H1 (cell line): ENCODE data around the gene GJA8. TPM values are rescaled to one million over a fixed set of nuclear protein-coding genes. Genes with fewer than 3 reads are reported as not detected.
"Not testable (repeated sequence)": the region's sequence is repeated elsewhere in the genome, so short reads cannot be mapped to it uniquely, and the experiment has no call there.

Experiments used
- CTCF ChIA-PET: fragments of 300-600 bp; sonication (Branson Sonifier 250); formaldehyde crosslinking; loops from one replicate; lab custom pipeline; 2021; ENCODE audit not compliant: partially characterized antibody; lab: Charles Lee
- POLR2A ChIA-PET: fragments of 300-600 bp; sonication (Branson Sonifier 250); formaldehyde crosslinking; loops from one replicate; lab custom pipeline; 2021; ENCODE audit warnings: inconsistent platforms; ENCODE audit not compliant: partially characterized antibody; lab: Charles Lee
- DNase-seq, 2 experiments: peaks; one replicate each; pipeline versions ENCODE4 v3.0.0 to v3.0.0-alpha.2; 2010 to 2022; ENCODE audit warnings: low spot score in 2 of 2, low read depth in 1 of 2, mixed read lengths in 1 of 2
- FAIRE-seq: peaks from 2 replicates; lab custom pipeline; 2011; peaks lifted over from hg19 to GRCh38; lab: Jason Lieb, UNC
- H2AFZ ChIP-seq: 2 replicates; pipeline ENCODE4 v1.8.1; 2012; ENCODE audit warnings: low read length, inconsistent platforms
- H2AK5ac ChIP-seq: 2 replicates; pipeline ENCODE4 v1.6.1; 2013; ENCODE audit warnings: low read depth, low read length
- H2BK120ac ChIP-seq: replicated peaks from 2 replicates; pipeline ENCODE3; 2013; ENCODE audit warnings: low read depth, low read length, inconsistent platforms
- H2BK12ac ChIP-seq: 2 replicates; pipeline ENCODE4 v1.6.1; 2013; ENCODE audit warnings: low read depth, low read length
- H2BK15ac ChIP-seq: 2 replicates; pipeline ENCODE4 v1.6.1; 2013; ENCODE audit warnings: low read length
- H2BK20ac ChIP-seq: 2 replicates; pipeline ENCODE4 v1.6.1; 2013; ENCODE audit warnings: low read length
- H2BK5ac ChIP-seq: 2 replicates; pipeline ENCODE4 v1.6.1; 2013; ENCODE audit warnings: low read depth, low read length
- H3K14ac ChIP-seq: 2 replicates; pipeline ENCODE4 v1.6.1; 2013; ENCODE audit warnings: inconsistent platforms; ENCODE audit not compliant: insufficient read length
- H3K18ac ChIP-seq: 2 replicates; pipeline ENCODE4 v1.6.1; 2013; ENCODE audit warnings: low read length; ENCODE audit errors: extremely low read depth
- H3K23ac ChIP-seq: 2 replicates; pipeline ENCODE4 v1.6.1; 2013; ENCODE audit warnings: inconsistent platforms; ENCODE audit not compliant: insufficient read length
- H3K23me2 ChIP-seq: 2 replicates; pipeline ENCODE4 v1.6.1; 2013; ENCODE audit warnings: low read depth, low read length
- H3K27ac ChIP-seq: 2 replicates; pipeline ENCODE4 v1.6.1; 2011; ENCODE audit warnings: low read depth, low read length, inconsistent platforms
- H3K27me3 ChIP-seq, 4 experiments: replicated peaks in 1 of 4; 1 replicate in 1 of 4; 2 replicates in 3 of 4; pipeline versions ENCODE4 v1.6.1 to v1.8.1; 2011 to 2013; ENCODE audit warnings: low read length in 3 of 4, mild to moderate bottlenecking in 3 of 4, inconsistent platforms in 2 of 4, mixed read lengths in 2 of 4, moderate library complexity in 1 of 4; ENCODE audit not compliant: control insufficient read depth in 3 of 4, insufficient read depth in 3 of 4; ENCODE audit errors: extremely low read depth in 1 of 4
- H3K36me3 ChIP-seq, 4 experiments: 2 replicates each; pipeline versions ENCODE4 v1.6.1 to v1.8.1; 2011 to 2013; ENCODE audit warnings: mild to moderate bottlenecking in 4 of 4, low read length in 3 of 4, moderate library complexity in 2 of 4, control low read depth in 1 of 4, inconsistent platforms in 1 of 4; ENCODE audit not compliant: insufficient read depth in 4 of 4, control insufficient read depth in 2 of 4
- H3K4ac ChIP-seq: replicated peaks from 2 replicates; pipeline ENCODE3; 2013; ENCODE audit warnings: low read length, low read depth, mixed read lengths, inconsistent platforms; ENCODE audit not compliant: insufficient read length
- H3K4me1 ChIP-seq, 4 experiments: replicated peaks in 1 of 4; 1 replicate in 1 of 4; 2 replicates in 3 of 4; pipeline versions ENCODE4 v1.6.1 to v1.8.1; 2011 to 2013; ENCODE audit warnings: low read length in 3 of 4, inconsistent platforms in 2 of 4, mixed read lengths in 1 of 4; ENCODE audit not compliant: insufficient read depth in 4 of 4, control insufficient read depth in 3 of 4
- H3K4me2 ChIP-seq, 2 experiments: 2 replicates each; pipeline versions ENCODE4 v1.6.1 to v1.8.1; 2011 to 2013; ENCODE audit warnings: low read depth in 2 of 2, low read length in 2 of 2, control low read depth in 1 of 2, inconsistent platforms in 1 of 2, mild to moderate bottlenecking in 1 of 2; ENCODE audit not compliant: insufficient read depth in 1 of 2
- H3K4me3 ChIP-seq, 4 experiments: fragments of 200-600, 300-600 bp in 1 of 4; sonication (generic), shearing (Covaris generic), sonication (Bioruptor Twin) in 1 of 4; 2 replicates each; pipeline versions ENCODE4 v1.5.1 to v1.8.1; 2011 to 2016; ENCODE audit warnings: low read length in 4 of 4, low read depth in 3 of 4, control low read depth in 2 of 4, inconsistent platforms in 2 of 4, mild to moderate bottlenecking in 2 of 4, mixed read lengths in 1 of 4, moderate library complexity in 1 of 4; ENCODE audit not compliant: insufficient read depth in 2 of 4; ENCODE audit errors: extremely low read depth in 1 of 4
- H3K56ac ChIP-seq: replicated peaks from 2 replicates; pipeline ENCODE3; 2013; ENCODE audit warnings: low read depth, mild to moderate bottlenecking, mixed read lengths, low read length, inconsistent platforms; ENCODE audit not compliant: insufficient read length
- H3K79me1 ChIP-seq: 2 replicates; pipeline ENCODE4 v1.6.1; 2013; ENCODE audit warnings: low read depth, low read length, control low read depth
- H3K79me2 ChIP-seq, 2 experiments: 2 replicates each; pipeline versions ENCODE4 v1.6.1 to v1.8.1; 2012 to 2013; ENCODE audit warnings: low read length in 2 of 2, mild to moderate bottlenecking in 2 of 2, inconsistent platforms in 1 of 2; ENCODE audit not compliant: insufficient read depth in 2 of 2, control insufficient read depth in 1 of 2
- H3K9ac ChIP-seq, 4 experiments: replicated peaks in 1 of 4; 1 replicate in 1 of 4; 2 replicates in 3 of 4; pipeline versions ENCODE4 v1.6.1 to v1.8.1; 2011 to 2013; ENCODE audit warnings: low read depth in 3 of 4, low read length in 3 of 4, control low read depth in 2 of 4, mild to moderate bottlenecking in 2 of 4, moderate library complexity in 2 of 4, inconsistent platforms in 1 of 4; ENCODE audit errors: extremely low read depth in 1 of 4
- H3K9me3 ChIP-seq, 2 experiments: 2 replicates each; pipeline versions ENCODE4 v1.6.1 to v1.8.1; 2012 to 2013; ENCODE audit warnings: mild to moderate bottlenecking in 2 of 2, moderate library complexity in 2 of 2, control low read depth in 1 of 2, inconsistent platforms in 1 of 2, low read depth in 1 of 2, low read length in 1 of 2, mixed read lengths in 1 of 2; ENCODE audit not compliant: insufficient read depth in 2 of 2
- H4K20me1 ChIP-seq, 2 experiments: replicated peaks in 1 of 2; 2 replicates each; pipeline versions ENCODE3 to v1.8.1; 2011 to 2013; ENCODE audit warnings: inconsistent platforms in 2 of 2, low read length in 2 of 2, mild to moderate bottlenecking in 1 of 2; ENCODE audit not compliant: insufficient read depth in 2 of 2, control insufficient read depth in 1 of 2
- H4K5ac ChIP-seq: 2 replicates; pipeline ENCODE4 v1.6.1; 2013; ENCODE audit warnings: low read length, low read depth, mixed read lengths, inconsistent platforms; ENCODE audit not compliant: insufficient read length
- H4K8ac ChIP-seq: 2 replicates; pipeline ENCODE4 v1.8.0; 2013; ENCODE audit warnings: mild to moderate bottlenecking, moderate library complexity, low read length, inconsistent platforms; ENCODE audit not compliant: insufficient read depth; ENCODE audit errors: extremely low read depth
- H4K91ac ChIP-seq: replicated peaks from 2 replicates; pipeline ENCODE3; 2013; ENCODE audit warnings: low read length, mixed read lengths, inconsistent platforms; ENCODE audit not compliant: insufficient read length
- WGBS, 2 experiments: shearing (Covaris generic) in 1 of 2; methylation state at CpG; one replicate each; pipeline versions ENCODE4 v1.1.6 to v1.1.7; 2013 to 2015; ENCODE audit warnings: low lambda C conversion rate in 2 of 2, mixed read lengths in 2 of 2, inconsistent platforms in 1 of 2, low coverage in 1 of 2, missing lambda C conversion rate in 1 of 2; ENCODE audit not compliant: insufficient replicate concordance in 2 of 2, insufficient coverage in 1 of 2, insufficient read length in 1 of 2; ENCODE audit errors: extremely low coverage in 1 of 2, missing lambda C conversion rate in 1 of 2; 5-methylcytosine and 5-hydroxymethylcytosine counted together
- polyA plus RNA-seq, 7 experiments: library from polyadenylated mRNA; depleted of rRNA in 3 of 7; stranded (reverse) in 5 of 7; unstranded in 2 of 7; fragments of >200 nt in 5 of 7; fragments of 200-250 nt in 2 of 7; gene quantifications; 1 replicate in 5 of 7; 2 replicates in 1 of 7; 4 replicates in 1 of 7; pipeline versions ENCODE4 v1.2.1 to v1.2.3, GENCODE V29; 2011 to 2013; ENCODE audit warnings: missing spikeins in 2 of 7, mixed read lengths in 2 of 7
- total RNA-seq: library from RNA; stranded (reverse); fragmentation: NEBNext Ultra II Directional; extraction: Animal tissue kit (Norgen Biotek cat#: 25700); gene quantifications from 2 replicates; pipeline ENCODE4 v1.2.1, GENCODE V29; 2021

GJA8 gene
- total and polyA plus RNA-seq, 2 of the 8 experiments (the other 6 are each of a cell fraction or from before 2014, with no cell fraction given) = not detected

- H3K56ac ChIP-seq, POLR2A ChIA-PET, H3K79me1 ChIP-seq, H3K4ac ChIP-seq, H3K36me3 ChIP-seq, H3K23me2 ChIP-seq, H3K4me2 ChIP-seq, H2AK5ac ChIP-seq, H3K18ac ChIP-seq, H4K5ac ChIP-seq, H3K9me3 ChIP-seq, H3K4me1 ChIP-seq, H3K9ac ChIP-seq, CTCF ChIA-PET, H3K27me3 ChIP-seq, H4K20me1 ChIP-seq, H2BK120ac ChIP-seq, H3K14ac ChIP-seq, H2BK20ac ChIP-seq, H2AFZ ChIP-seq, H3K27ac ChIP-seq, DNase-seq, FAIRE-seq, H4K8ac ChIP-seq, H3K79me2 ChIP-seq, H3K4me3 ChIP-seq, H2BK12ac ChIP-seq, H3K23ac ChIP-seq, H2BK5ac ChIP-seq, H4K91ac ChIP-seq, H2BK15ac ChIP-seq: not testable (repeated sequence)
- 80% methylated on average over 1 of the region's 35 CpGs; no CpG with 5 or more reads in 1 of the 2 experiments for WGBS, 2 experiments
Observed at GRCh38 chr1:147949517-147949916, 46.9 kb downstream of the GJA8 start.

Other genes starting within 250 kb of the GJA8 start
- 17.1 and 17.7 TPM in 2 replicates for gene ACP6, start 232.3 kb upstream of the GJA8 start, total RNA-seq
- 11.3 and 11.4 TPM in 2 replicates for gene ACP6, start 232.3 kb upstream of the GJA8 start, polyA plus RNA-seq (2011; rRNA removed)
- gene GJA5, start 142.2 kb upstream of the GJA8 start, total RNA-seq = 2.7 and 2.8 TPM in 2 replicates
- 1.2 and 2.0 TPM in 2 replicates for gene GJA5, start 142.2 kb upstream of the GJA8 start, polyA plus RNA-seq (2011; rRNA removed)
- gene GPR89B, start 25.6 kb downstream of the GJA8 start, total RNA-seq = 19.4 and 19.5 TPM in 2 replicates
- 16.8 and 32.5 TPM in 2 replicates for gene GPR89B, start 25.6 kb downstream of the GJA8 start, polyA plus RNA-seq (2011; rRNA removed)
- gene NBPF11, start 249.5 kb downstream of the GJA8 start, total RNA-seq = 7.3 and 8.7 TPM in 2 replicates
- 6.7 and 9.2 TPM in 2 replicates for gene NBPF11, start 249.5 kb downstream of the GJA8 start, polyA plus RNA-seq (2011; rRNA removed)